ENCODE data around the gene OXT.
"Not testable (repeated sequence)": the region's sequence is repeated elsewhere in the genome, so short reads cannot be mapped to it uniquely, and the experiment has no call there.

Gene OXT

GRCh38 chr20:3059489-3059888 is 11.9 kb upstream of the OXT start:
- TF ChIP-seq CTCF (IDR thresholded peaks at IDR 0.05): no peak
- DNase-seq (ENCODE audit: low spot score): no peak
- no peak overlapping the region for H3K27ac ChIP-seq
- H3K4me3 ChIP-seq: no peak overlapping the region

GRCh38 chr20:3064119-3064518 is 7.3 kb upstream of the OXT start:
- H3K4me3 ChIP-seq; DNase-seq (ENCODE audit: low spot score); H3K27ac ChIP-seq: not testable (repeated sequence)

- DNase-seq (ENCODE audit: low spot score): no peak
- no peak overlapping the region for H3K4me3 ChIP-seq
- no peak for TF ChIP-seq CTCF (IDR thresholded peaks at IDR 0.05)
- H3K27ac ChIP-seq: no peak overlapping the region
These were observed 4.0 kb upstream of the OXT start for GRCh38 chr20:3067139-3068014.

GRCh38 chr20:3068075-3068474 is 3.3 kb upstream of the OXT start:
- Histone ChIP-seq H3K27ac (no peak overlapping the region), H3K4me3 (no peak overlapping the region)
- DNase-seq (ENCODE audit: low spot score): no peak
- no peak for TF ChIP-seq CTCF (IDR thresholded peaks at IDR 0.05)

- no peak for TF ChIP-seq CTCF (IDR thresholded peaks at IDR 0.05)
- no peak overlapping the region for H3K4me3 ChIP-seq
- DNase-seq (ENCODE audit: low spot score): no peak
- H3K27ac ChIP-seq: no peak overlapping the region
These were observed 2.2 kb upstream of the OXT start for GRCh38 chr20:3068986-3069900.

GRCh38 chr20:3070725-3071124 is 695 bp upstream of the OXT start:
- DNase-seq (ENCODE audit: low spot score): no peak
- TF ChIP-seq CTCF (IDR thresholded peaks at IDR 0.05): no peak
- Histone ChIP-seq H3K4me3 (no peak overlapping the region), H3K27ac (no peak overlapping the region)

- H3K27ac ChIP-seq: no peak overlapping the region
- no peak for TF ChIP-seq CTCF (IDR thresholded peaks at IDR 0.05)
- DNase-seq (ENCODE audit: low spot score): no peak
- H3K4me3 ChIP-seq: peak overlapping the region; percentile 68
These were observed 182 bp upstream of the OXT start for GRCh38 chr20:3071266-3071609.

All from coronary artery (tissue), 2 donors.